Peyer's patch (tissue), 4 donors: ENCODE measurements around the gene ITGA5. TPM values are rescaled to one million over a fixed set of nuclear protein-coding genes. Genes with fewer than 3 reads are reported as not detected.

Experiments
- DNase-seq, 3 donors: peaks; one replicate each; pipeline ENCODE4 v3.0.0-alpha.2; 2017 to 2019
- H3K27ac ChIP-seq, 4 donors: fragments of 200-600 bp; sonication (generic); one replicate each; pipeline ENCODE4 v1.5.1; 2016 to 2019
- H3K27me3 ChIP-seq, 2 donors: fragments of 200-600 bp; sonication (generic); one replicate each; pipeline ENCODE4 v1.5.1; 2019
- H3K36me3 ChIP-seq, 3 donors: fragments of 200-600 bp; sonication (generic); one replicate each; pipeline ENCODE4 v1.5.1; 2016 to 2019
- H3K4me1 ChIP-seq, 4 donors: fragments of 200-600 bp; sonication (generic); one replicate each; pipeline ENCODE4 v1.5.1; 2016 to 2019
- H3K4me3 ChIP-seq, 4 donors: fragments of 200-600 bp; sonication (generic); 1 replicate in 3 of 4; 2 replicates in 1 of 4; pipeline ENCODE4 v1.5.1; 2016 to 2019; ENCODE audit warnings: mild to moderate bottlenecking in 1 of 4
- H3K9me3 ChIP-seq, 4 donors: fragments of 200-600 bp; sonication (generic); one replicate each; pipeline ENCODE4 v1.5.1; 2016 to 2019; ENCODE audit warnings: mild to moderate bottlenecking in 1 of 4
- CTCF ChIP-seq, 6 experiments: fragments of 450-650 bp in 4 of 6; fragments of 200-600 bp in 2 of 6; sonication (generic) in 1 of 6; IDR thresholded peaks; one replicate each; pipeline ENCODE4 v1.5.1; 2017 to 2019; ENCODE audit warnings: antibody characterized with exemption in 6 of 6, mild to moderate bottlenecking in 3 of 6, moderate library complexity in 1 of 6
- POLR2A ChIP-seq, 2 donors: fragments of 450-650 bp; IDR thresholded peaks; one replicate each; pipeline ENCODE4 v1.5.1; 2017; ENCODE audit warnings: antibody characterized with exemption in 2 of 2, mild to moderate bottlenecking in 2 of 2, moderate library complexity in 2 of 2
- total RNA-seq, 4 donors: library from RNA; depleted of rRNA; stranded (reverse); fragments of >200 nt; gene quantifications; one replicate each; pipeline ENCODE4 v1.1.0, GENCODE V29; 2016

ITGA5 gene
- total RNA-seq, 4 donors from 2014 or later = 21.0 to 78.4 (median 44.5) TPM

- H3K4me3 ChIP-seq = no peak overlapping the region
- TF ChIP-seq POLR2A (IDR thresholded peaks at IDR 0.05) = no peak
- TF ChIP-seq CTCF (IDR thresholded peaks at IDR 0.05) = no peak
- peaks cover 0 to 8% (median 0%) of the 10 kb centered on the region in 4 donors for H3K4me1 ChIP-seq
- H3K36me3 ChIP-seq = peaks cover 0 to 35% (median 0%) of the 10 kb centered on the region in 3 donors
- no peak for DNase-seq
- peak overlapping the region in 1 of 4 donors; percentile 57 for H3K27ac ChIP-seq
- H3K9me3 ChIP-seq = no peaks in the 10 kb centered on the region
- H3K27me3 ChIP-seq = no peaks in the 10 kb centered on the region
Observed at GRCh38 chr12:54352891-54353874, 65.9 kb downstream of the ITGA5 start.

GRCh38 chr12:54352022-54352531 lies 67.0 kb downstream of the ITGA5 start:
- Histone ChIP-seq H3K4me1 (no peaks in the 10 kb centered on the region), H3K4me3 (no peak overlapping the region), H3K27ac (peak overlapping the region in 2 of 4 donors; percentile 38 to 57), H3K27me3 (no peaks in the 10 kb centered on the region), H3K9me3 (no peaks in the 10 kb centered on the region), H3K36me3 (peaks cover 0 to 46% (median 0%) of the 10 kb centered on the region in 3 donors)
- no peak for DNase-seq
- TF ChIP-seq CTCF (IDR thresholded peaks at IDR 0.05) (no peak), POLR2A (IDR thresholded peaks at IDR 0.05) (no peak)

GRCh38 chr12:54351341-54351740 lies 67.7 kb downstream of the ITGA5 start:
- H3K27ac ChIP-seq = no peak overlapping the region
- H3K9me3 ChIP-seq = no peaks in the 10 kb centered on the region
- no peaks in the 10 kb centered on the region for H3K4me1 ChIP-seq
- no peaks in the 10 kb centered on the region for H3K27me3 ChIP-seq
- TF ChIP-seq CTCF (IDR thresholded peaks at IDR 0.05) (no peak), POLR2A (IDR thresholded peaks at IDR 0.05) (no peak)
- DNase-seq = no peak
- peaks cover 0 to 53% (median 0%) of the 10 kb centered on the region in 3 donors for H3K36me3 ChIP-seq
- no peak overlapping the region for H3K4me3 ChIP-seq

GRCh38 chr12:54350743-54351142 lies 68.3 kb downstream of the ITGA5 start:
- TF ChIP-seq POLR2A (IDR thresholded peaks at IDR 0.05) (no peak), CTCF (IDR thresholded peaks at IDR 0.05) (no peak)

GRCh38 chr12:54349679-54350078 lies 69.4 kb downstream of the ITGA5 start:
- Histone ChIP-seq H3K27ac (no peak overlapping the region), H3K9me3 (no peaks in the 10 kb centered on the region), H3K4me1 (no peaks in the 10 kb centered on the region), H3K36me3 (peaks cover 0 to 69% (median 0%) of the 10 kb centered on the region in 3 donors), H3K27me3 (no peaks in the 10 kb centered on the region), H3K4me3 (no peak overlapping the region)
- TF ChIP-seq CTCF (IDR thresholded peaks at IDR 0.05) (no peak), POLR2A (IDR thresholded peaks at IDR 0.05) (no peak)
- DNase-seq = no peak

More at GRCh38 chr12:54350743-54351142, 68.3 kb downstream of the ITGA5 start:
- H3K4me1 ChIP-seq = no peaks in the 10 kb centered on the region
- no peak overlapping the region for H3K4me3 ChIP-seq
- no peak overlapping the region for H3K27ac ChIP-seq
- no peak for DNase-seq
- H3K27me3 ChIP-seq = no peaks in the 10 kb centered on the region
- H3K9me3 ChIP-seq = no peaks in the 10 kb centered on the region
- peaks cover 0 to 58% (median 0%) of the 10 kb centered on the region in 3 donors for H3K36me3 ChIP-seq
